HG02943 (cell line): ENCODE results near the gene WT1.
"Not testable (repeated sequence)": the region's sequence is repeated elsewhere in the genome, so short reads cannot be mapped to it uniquely, and the experiment has no call there.

ENCODE experiments used
- ATAC-seq: cut with Tn5 transposase; IDR thresholded peaks from one replicate; pipeline ENCODE4 v1.9.1; 2021; ENCODE audit warnings: mild to moderate bottlenecking, low read depth, moderate library complexity; ENCODE audit not compliant: unreplicated experiment

Gene WT1

GRCh38 chr11:32390712-32391111 is 44.6 kb downstream of the WT1 start:
- ATAC-seq: no peak

- ATAC-seq: no peak
Measured at GRCh38 chr11:32388871-32389770, 46.2 kb downstream of the WT1 start.

GRCh38 chr11:32388365-32388764 is 47.0 kb downstream of the WT1 start:
- ATAC-seq: no peak

GRCh38 chr11:32387411-32387810 is 47.9 kb downstream of the WT1 start:
- no peak for ATAC-seq

GRCh38 chr11:32386770-32387377 is 48.5 kb downstream of the WT1 start:
- no peak for ATAC-seq

- ATAC-seq: no peak
Measured at GRCh38 chr11:32385998-32386397, 49.3 kb downstream of the WT1 start.

- ATAC-seq: no peak
Measured at GRCh38 chr11:32382339-32383049, 52.8 kb downstream of the WT1 start.

GRCh38 chr11:32381179-32381578 is 54.2 kb downstream of the WT1 start:
- no peak for ATAC-seq

- no peak for ATAC-seq
Measured at GRCh38 chr11:32379719-32380118, 55.6 kb downstream of the WT1 start.

- ATAC-seq: no peak
Measured at GRCh38 chr11:32375826-32376225, 59.5 kb downstream of the WT1 start.

GRCh38 chr11:32374261-32374711 is 61.1 kb downstream of the WT1 start:
- ATAC-seq: no peak

- not testable (repeated sequence) for ATAC-seq
Measured at GRCh38 chr11:32369987-32370386, 65.4 kb downstream of the WT1 start.

GRCh38 chr11:32366666-32367065 is 68.7 kb downstream of the WT1 start:
- no peak for ATAC-seq

GRCh38 chr11:32365192-32365591 is 70.1 kb downstream of the WT1 start:
- ATAC-seq: no peak

- ATAC-seq: no peak
Measured at GRCh38 chr11:32358729-32359128, 76.6 kb downstream of the WT1 start.

- no peak for ATAC-seq
Measured at GRCh38 chr11:32353884-32354283, 81.5 kb downstream of the WT1 start.

GRCh38 chr11:32348502-32348901 is 86.8 kb downstream of the WT1 start:
- no peak for ATAC-seq

- no peak for ATAC-seq
Measured at GRCh38 chr11:32344946-32345345, 90.4 kb downstream of the WT1 start.

- no peak for ATAC-seq
Measured at GRCh38 chr11:32343325-32344008, 91.9 kb downstream of the WT1 start.
